Chondrocyte (in vitro differentiated cells): Measurements from ENCODE around the gene TMEM205. TPM values are rescaled to one million over a fixed set of nuclear protein-coding genes. Genes with fewer than 3 reads are reported as not detected.
"Not testable (repeated sequence)": the region's sequence is repeated elsewhere in the genome, so short reads cannot be mapped to it uniquely, and the experiment has no call there.

Source experiments
- DNase-seq: peaks from one replicate; pipeline ENCODE4 v3.0.0; 2021; ENCODE audit warnings: mixed read lengths, low spot score
- H3K27ac Mint-ChIP-seq: one replicate; pipeline ENCODE4 v1.8.0; 2021; ENCODE audit warnings: mild to moderate bottlenecking, moderate library complexity, mixed read lengths; ENCODE audit not compliant: unreplicated experiment
- H3K27me3 Mint-ChIP-seq: 2 replicates; pipeline ENCODE4 v1.8.0; 2021; ENCODE audit warnings: low read depth, mixed read lengths
- H3K36me3 Mint-ChIP-seq: 2 replicates; pipeline ENCODE4 v1.8.0; 2021; ENCODE audit warnings: low read depth, mixed read lengths
- H3K4me1 Mint-ChIP-seq: 2 replicates; pipeline ENCODE4 v1.8.0; 2021; ENCODE audit warnings: low read depth, mild to moderate bottlenecking, mixed read lengths
- H3K4me3 Mint-ChIP-seq: one replicate; pipeline ENCODE4 v1.8.0; 2021; ENCODE audit warnings: mild to moderate bottlenecking, moderate library complexity, mixed read lengths; ENCODE audit not compliant: unreplicated experiment
- H3K9me3 Mint-ChIP-seq: 2 replicates; pipeline ENCODE4 v1.8.0; 2021; ENCODE audit warnings: low read depth, mixed read lengths
- CTCF ChIP-seq: fragments of 200-600 bp; sonication (generic); IDR thresholded peaks from 2 replicates; pipeline ENCODE4 v1.5.0; 2021; ENCODE audit warnings: antibody characterized with exemption, mild to moderate bottlenecking, moderate library complexity
- total RNA-seq: library from RNA; stranded (reverse); gene quantifications from 3 replicates; pipeline ENCODE4 v1.2.1, GENCODE V29; 2021

TMEM205 gene
- total RNA-seq, 1 donor from 2014 or later, result 39.2 TPM

- Mint-ChIP-seq H3K36me3 (peaks cover 28% of the 10 kb centered on the region), H3K27ac (no peak overlapping the region), H3K4me1 (peaks cover 18% of the 10 kb centered on the region), H3K4me3 (no peak overlapping the region), H3K27me3 (no peaks in the 10 kb centered on the region), H3K9me3 (no peaks in the 10 kb centered on the region)
- no peak for TF ChIP-seq CTCF
- no peak for DNase-seq
These were observed 13.4 kb upstream of the TMEM205 start for GRCh38 chr19:11359421-11359820.

- Mint-ChIP-seq H3K4me3 (peak overlapping the region; percentile 83), H3K4me1 (peaks cover 18% of the 10 kb centered on the region), H3K27ac (no peak overlapping the region), H3K27me3 (no peaks in the 10 kb centered on the region), H3K36me3 (peaks cover 19% of the 10 kb centered on the region), H3K9me3 (no peaks in the 10 kb centered on the region)
- no peak for TF ChIP-seq CTCF
- no peak for DNase-seq
These were observed 10.8 kb upstream of the TMEM205 start for GRCh38 chr19:11356676-11357550.

GRCh38 chr19:11356074-11356397, 10.0 kb upstream of the TMEM205 start:
- no peak for DNase-seq
- peaks cover 18% of the 10 kb centered on the region for H3K4me1 Mint-ChIP-seq
- peak overlapping the region; percentile 83 for H3K4me3 Mint-ChIP-seq
- H3K27ac Mint-ChIP-seq, result no peak overlapping the region
- TF ChIP-seq CTCF, result no peak
- peaks cover 16% of the 10 kb centered on the region for H3K36me3 Mint-ChIP-seq
- H3K9me3 Mint-ChIP-seq, result no peaks in the 10 kb centered on the region
- H3K27me3 Mint-ChIP-seq, result no peaks in the 10 kb centered on the region

GRCh38 chr19:11355160-11356073, 9.3 kb upstream of the TMEM205 start, which contains the start of gene PLPPR2:
PLPPR2 (plus strand) TSS chr19:11355432; CDS start chr19:11357674, 2,242 bp downstream.
- Mint-ChIP-seq H3K4me3 (peak within 1 kb of the TSS; percentile 83), H3K4me1 (peaks cover 18% of the 10 kb centered on the region), H3K9me3 (no peaks in the 10 kb centered on the region), H3K27me3 (no peaks in the 10 kb centered on the region), H3K36me3 (peaks cover 16% of the 10 kb centered on the region), H3K27ac (peak within 1 kb of the TSS; percentile 62)
- no peak for TF ChIP-seq CTCF
- peak; percentile 98 for DNase-seq

GRCh38 chr19:11354102-11354501, 8.0 kb upstream of the TMEM205 start:
- not testable (repeated sequence) for H3K27ac Mint-ChIP-seq, H3K9me3 Mint-ChIP-seq, H3K4me3 Mint-ChIP-seq, DNase-seq, H3K27me3 Mint-ChIP-seq
- Mint-ChIP-seq H3K36me3 (peaks cover 14% of the 10 kb centered on the region), H3K4me1 (peaks cover 18% of the 10 kb centered on the region)
